ENCODE measurements around the gene PPP2R2B.

DNA sequence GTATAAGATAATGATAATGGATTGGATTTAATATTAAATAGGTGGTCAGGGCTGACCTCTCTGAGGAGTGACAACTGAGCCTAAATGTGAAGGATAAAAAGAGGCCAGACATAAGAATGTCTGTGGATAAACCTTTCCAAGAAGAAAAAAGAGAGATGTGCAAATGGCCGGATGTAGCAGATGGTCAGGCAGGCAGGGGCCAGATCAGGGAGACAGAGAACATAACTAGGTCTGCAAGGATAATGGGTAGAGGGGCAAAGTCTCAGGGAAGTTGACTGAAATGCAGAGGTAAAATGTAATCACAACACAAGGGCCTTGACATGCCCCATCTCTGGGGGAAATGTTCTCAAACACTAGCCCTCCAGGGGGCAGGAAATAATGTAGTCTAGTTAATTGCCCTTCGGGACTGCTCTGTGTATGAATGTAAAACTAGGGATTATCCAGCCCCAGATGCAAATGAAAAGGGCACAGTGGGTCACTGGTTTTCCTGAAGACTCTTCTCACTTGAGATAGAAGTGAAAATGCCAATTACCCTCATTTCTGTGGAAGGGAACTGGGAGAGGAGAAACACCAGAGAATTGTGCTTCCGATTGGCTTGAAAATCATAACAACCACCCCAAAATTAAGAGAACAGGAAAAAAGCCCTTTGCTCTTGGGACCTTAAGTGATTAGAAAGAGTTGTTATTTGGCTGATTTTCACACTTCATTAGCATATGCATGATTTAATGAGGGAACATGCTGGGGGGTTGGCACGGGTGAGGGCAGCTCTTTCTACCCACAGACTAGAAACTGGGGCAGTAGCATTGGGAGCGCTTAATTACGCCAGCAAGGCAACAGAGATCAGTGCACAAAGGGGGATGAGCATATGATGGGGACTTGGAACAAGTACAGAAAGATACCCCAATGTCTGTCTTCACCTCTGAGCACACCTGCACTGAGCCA, 88.6 kb downstream of the PPP2R2B start:
- TF ChIP-seq, protein P1, sequence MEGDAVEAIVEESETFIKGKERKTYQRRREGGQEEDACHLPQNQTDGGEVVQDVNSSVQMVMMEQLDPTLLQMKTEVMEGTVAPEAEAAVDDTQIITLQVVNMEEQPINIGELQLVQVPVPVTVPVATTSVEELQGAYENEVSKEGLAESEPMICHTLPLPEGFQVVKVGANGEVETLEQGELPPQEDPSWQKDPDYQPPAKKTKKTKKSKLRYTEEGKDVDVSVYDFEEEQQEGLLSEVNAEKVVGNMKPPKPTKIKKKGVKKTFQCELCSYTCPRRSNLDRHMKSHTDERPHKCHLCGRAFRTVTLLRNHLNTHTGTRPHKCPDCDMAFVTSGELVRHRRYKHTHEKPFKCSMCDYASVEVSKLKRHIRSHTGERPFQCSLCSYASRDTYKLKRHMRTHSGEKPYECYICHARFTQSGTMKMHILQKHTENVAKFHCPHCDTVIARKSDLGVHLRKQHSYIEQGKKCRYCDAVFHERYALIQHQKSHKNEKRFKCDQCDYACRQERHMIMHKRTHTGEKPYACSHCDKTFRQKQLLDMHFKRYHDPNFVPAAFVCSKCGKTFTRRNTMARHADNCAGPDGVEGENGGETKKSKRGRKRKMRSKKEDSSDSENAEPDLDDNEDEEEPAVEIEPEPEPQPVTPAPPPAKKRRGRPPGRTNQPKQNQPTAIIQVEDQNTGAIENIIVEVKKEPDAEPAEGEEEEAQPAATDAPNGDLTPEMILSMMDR (IDR thresholded peaks at IDR 0.05): no peak
- no peak for TF ChIP-seq POLR2A (IDR thresholded peaks at IDR 0.05)
